GM12872 (cell line): ENCODE measurements around the gene KATNB1.

ENCODE experiments used
- CTCF ChIP-seq: IDR thresholded peaks from 3 replicates; pipeline ENCODE4 v1.5.1; 2011; ENCODE audit warnings: low read depth, mild to moderate bottlenecking, low read length, moderate library complexity; ENCODE audit not compliant: insufficient read depth

The KATNB1 gene

GRCh38 chr16:57735755-57736418 is at the start of gene KATNB1:
KATNB1 (plus strand) TSS chr16:57735770; CDS start chr16:57737244, 1,474 bp downstream.
- TF ChIP-seq CTCF, result no peak

- TF ChIP-seq CTCF, result no peak
Measured at GRCh38 chr16:57686577-57686976, 49.0 kb upstream of the KATNB1 start.

- no peak for TF ChIP-seq CTCF
Measured at GRCh38 chr16:57687363-57687929, 48.1 kb upstream of the KATNB1 start.

- TF ChIP-seq CTCF, result no peak
Measured at GRCh38 chr16:57688487-57688986, 47.0 kb upstream of the KATNB1 start.

GRCh38 chr16:57688987-57689761 is 46.4 kb upstream of the KATNB1 start:
- no peak for TF ChIP-seq CTCF

- TF ChIP-seq CTCF, result no peak
Measured at GRCh38 chr16:57689762-57690558, 45.6 kb upstream of the KATNB1 start.
